Measurements from ENCODE around the gene GALNT3. TPM values are rescaled to one million over a fixed set of nuclear protein-coding genes. Genes with fewer than 3 reads are reported as not detected.

The GALNT3 gene
- total and polyA plus RNA-seq, 7 donors, result 0.10 to 0.99 (median 0.19) TPM; not detected in 2

DNA sequence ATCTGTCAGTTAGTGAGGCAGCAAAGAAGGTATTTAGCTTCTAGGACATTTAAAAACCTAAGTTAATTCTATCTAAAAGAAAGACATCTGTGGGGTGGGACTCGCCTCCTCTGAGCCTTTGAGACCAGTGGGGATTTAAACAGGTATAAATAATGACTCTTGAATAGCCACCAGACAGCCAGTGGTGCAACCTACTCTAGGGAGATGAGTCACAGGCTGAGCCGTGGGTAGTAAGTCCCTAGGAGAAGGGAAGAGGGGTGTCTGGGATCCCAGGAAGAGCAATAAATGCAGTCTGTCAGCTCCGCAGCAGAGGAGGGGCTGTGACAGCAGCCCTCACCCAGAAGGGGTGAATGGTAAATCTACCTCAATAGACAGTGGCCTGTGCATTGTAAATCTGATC is 43.1 kb upstream of the GALNT3 start:
- H3K9me3 ChIP-seq, result no peaks in the 10 kb centered on the region
- WGBS, 3 donors, result 49 to 71% (median 61%) methylated on average over 3 of the region's 3 CpGs
- H3K4me3 ChIP-seq, result no peak overlapping the region
- intact Hi-C loops (cut with DNase I), result no loop called here
- no peaks in the 10 kb centered on the region for H3K27me3 ChIP-seq (ENCODE audit: insufficient read depth in 3 of 3, low read length in 2 of 3)
- ATAC-seq, result no peak
- TF ChIP-seq, protein P1, sequence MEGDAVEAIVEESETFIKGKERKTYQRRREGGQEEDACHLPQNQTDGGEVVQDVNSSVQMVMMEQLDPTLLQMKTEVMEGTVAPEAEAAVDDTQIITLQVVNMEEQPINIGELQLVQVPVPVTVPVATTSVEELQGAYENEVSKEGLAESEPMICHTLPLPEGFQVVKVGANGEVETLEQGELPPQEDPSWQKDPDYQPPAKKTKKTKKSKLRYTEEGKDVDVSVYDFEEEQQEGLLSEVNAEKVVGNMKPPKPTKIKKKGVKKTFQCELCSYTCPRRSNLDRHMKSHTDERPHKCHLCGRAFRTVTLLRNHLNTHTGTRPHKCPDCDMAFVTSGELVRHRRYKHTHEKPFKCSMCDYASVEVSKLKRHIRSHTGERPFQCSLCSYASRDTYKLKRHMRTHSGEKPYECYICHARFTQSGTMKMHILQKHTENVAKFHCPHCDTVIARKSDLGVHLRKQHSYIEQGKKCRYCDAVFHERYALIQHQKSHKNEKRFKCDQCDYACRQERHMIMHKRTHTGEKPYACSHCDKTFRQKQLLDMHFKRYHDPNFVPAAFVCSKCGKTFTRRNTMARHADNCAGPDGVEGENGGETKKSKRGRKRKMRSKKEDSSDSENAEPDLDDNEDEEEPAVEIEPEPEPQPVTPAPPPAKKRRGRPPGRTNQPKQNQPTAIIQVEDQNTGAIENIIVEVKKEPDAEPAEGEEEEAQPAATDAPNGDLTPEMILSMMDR (IDR thresholded peaks at IDR 0.05), result no peak
- H3K4me1 ChIP-seq, result no peaks in the 10 kb centered on the region
- no peak overlapping the region for H3K27ac ChIP-seq
- H3K36me3 ChIP-seq (ENCODE audit: insufficient read depth in 1 of 2, low read depth in 1 of 2), result no peaks in the 10 kb centered on the region
- DNase-seq, result no peak

DNA sequence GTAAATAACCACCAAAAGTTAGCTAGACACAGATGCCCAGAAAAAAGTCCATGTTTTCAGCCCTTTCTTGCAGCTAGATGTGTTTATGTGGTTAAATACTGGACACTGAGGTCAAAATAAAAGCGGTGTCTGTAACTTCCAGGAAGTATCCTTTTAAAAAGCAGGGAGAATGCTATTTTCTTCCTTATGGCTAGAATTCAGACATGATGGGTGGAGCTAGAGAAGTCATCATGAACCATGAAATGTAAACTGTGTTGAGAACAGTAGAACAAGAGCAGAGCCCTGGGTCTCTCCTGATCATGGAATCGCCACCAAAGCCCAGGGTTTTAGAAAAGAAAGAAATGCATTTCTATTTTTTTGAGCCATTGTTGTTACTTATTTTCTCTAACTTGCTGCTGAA is 41.3 kb upstream of the GALNT3 start:
- H3K9me3 ChIP-seq, result no peaks in the 10 kb centered on the region
- intact Hi-C loops (cut with DNase I), result no loop called here
- H3K27ac ChIP-seq, result no peak overlapping the region
- no peaks in the 10 kb centered on the region for H3K27me3 ChIP-seq (ENCODE audit: insufficient read depth in 3 of 3, low read length in 2 of 3)
- ATAC-seq, result no peak
- H3K4me1 ChIP-seq, result no peaks in the 10 kb centered on the region
- WGBS, 3 donors, result 79 to 88% (median 81%) methylated on average over 2 of the region's 2 CpGs
- H3K36me3 ChIP-seq (ENCODE audit: insufficient read depth in 1 of 2, low read depth in 1 of 2), result no peaks in the 10 kb centered on the region
- no peak overlapping the region for H3K4me3 ChIP-seq
- no peak for DNase-seq
- TF ChIP-seq, protein P1 (IDR thresholded peaks at IDR 0.05), result no peak

DNA sequence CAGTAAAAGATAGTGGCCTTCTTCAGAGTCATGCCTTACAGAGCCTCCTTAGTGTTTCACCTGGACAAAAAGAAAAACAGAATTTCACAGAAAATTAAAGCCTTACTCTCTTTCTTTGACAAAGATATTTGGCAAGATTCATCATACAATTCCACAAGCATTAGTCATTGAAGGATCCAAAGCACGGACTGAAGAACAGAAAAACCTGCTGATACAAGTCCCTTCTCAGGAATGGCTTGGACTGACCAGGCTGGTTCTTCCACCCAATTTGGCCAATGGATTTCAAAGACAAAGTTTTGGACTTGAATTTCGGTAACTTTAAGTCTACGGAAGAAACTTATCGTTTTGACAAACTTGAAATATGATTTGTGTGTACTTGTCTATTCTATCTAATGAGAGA is 39.1 kb upstream of the GALNT3 start:
- H3K27ac ChIP-seq, result no peak overlapping the region
- no peak for DNase-seq
- H3K4me3 ChIP-seq, result no peak overlapping the region
- no peak for ATAC-seq
- TF ChIP-seq, protein P1 (IDR thresholded peaks at IDR 0.05), result no peak
- H3K9me3 ChIP-seq, result no peaks in the 10 kb centered on the region
- no peaks in the 10 kb centered on the region for H3K4me1 ChIP-seq
- WGBS, 3 donors, result 77 to 84% (median 80%) methylated on average over 4 of the region's 4 CpGs
- intact Hi-C loops (cut with DNase I), result no loop called here
- H3K36me3 ChIP-seq (ENCODE audit: insufficient read depth in 1 of 2, low read depth in 1 of 2), result no peaks in the 10 kb centered on the region
- H3K27me3 ChIP-seq (ENCODE audit: insufficient read depth in 3 of 3, low read length in 2 of 3), result no peaks in the 10 kb centered on the region

DNA sequence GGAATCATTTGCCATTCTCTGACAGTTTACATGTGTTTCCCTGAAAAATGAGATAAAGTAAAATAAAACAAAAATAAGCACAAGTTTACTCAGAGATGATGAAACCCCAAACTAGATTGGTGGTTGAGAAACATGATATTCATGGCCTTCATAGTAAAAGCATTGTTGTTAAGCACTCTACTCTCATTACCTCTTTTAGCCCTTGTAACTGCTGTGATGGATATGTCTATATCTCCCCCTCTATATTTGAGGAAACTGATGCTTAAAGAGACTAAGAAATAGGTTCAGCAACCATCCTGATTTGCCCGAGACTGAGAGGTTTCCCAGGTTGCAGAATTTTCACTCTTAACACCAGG is 33.9 kb upstream of the GALNT3 start:
- ATAC-seq (no peak), DNase-seq (no peak)
- no peaks in the 10 kb centered on the region for H3K4me1 ChIP-seq
- H3K27me3 ChIP-seq (ENCODE audit: insufficient read depth in 3 of 3, low read length in 2 of 3), result no peaks in the 10 kb centered on the region
- intact Hi-C loops (cut with DNase I), result no loop called here
- H3K9me3 ChIP-seq, result no peaks in the 10 kb centered on the region
- H3K27ac ChIP-seq, result no peak overlapping the region
- no peak overlapping the region for H3K4me3 ChIP-seq
- H3K36me3 ChIP-seq (ENCODE audit: insufficient read depth in 1 of 2, low read depth in 1 of 2), result no peaks in the 10 kb centered on the region
- TF ChIP-seq, protein P1 (IDR thresholded peaks at IDR 0.05), result no peak
- 62 to 66% (median 63%) methylated on average over 1 of the region's 1 CpG for WGBS, 3 donors

All from psoas muscle (tissue), 8 donors.